ENCODE measurements around the gene CCDC54. TPM values are rescaled to one million over a fixed set of nuclear protein-coding genes. Genes with fewer than 3 reads are reported as not detected.
A peak's percentile ranks its signal among the peaks of the same experiment; 100 is the strongest.

Gene CCDC54
- total RNA-seq, 2 experiments from 2014 or later: not detected

DNA sequence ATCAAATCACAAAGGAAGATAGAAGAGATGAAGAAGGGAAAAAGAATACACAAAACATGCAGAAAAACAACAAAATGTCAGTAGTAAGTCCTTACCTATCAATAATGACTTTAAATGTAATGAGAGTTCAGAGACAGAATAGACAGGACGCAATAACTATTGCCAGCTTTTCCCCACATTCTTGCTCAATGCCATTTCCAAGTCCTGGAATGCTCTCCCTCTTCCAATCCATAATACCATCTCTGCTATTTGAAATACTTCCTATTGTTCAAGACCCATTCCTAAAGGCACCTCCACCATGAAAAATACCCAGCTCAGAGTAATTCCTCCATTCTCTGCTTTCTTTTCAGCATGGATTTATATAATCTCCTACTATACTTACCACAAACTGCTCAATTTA lies 33.4 kb downstream of the CCDC54 start:
- Mint-ChIP-seq H3K4me3 (no peak overlapping the region), H3K27ac (no peak overlapping the region), H3K4me1 (peaks cover 7% of the 10 kb centered on the region), H3K36me3 (peaks cover 3% of the 10 kb centered on the region), H3K9me3 (peaks cover 7% of the 10 kb centered on the region), H3K27me3 (no peaks in the 10 kb centered on the region)
- DNase-seq: no peak

DNA sequence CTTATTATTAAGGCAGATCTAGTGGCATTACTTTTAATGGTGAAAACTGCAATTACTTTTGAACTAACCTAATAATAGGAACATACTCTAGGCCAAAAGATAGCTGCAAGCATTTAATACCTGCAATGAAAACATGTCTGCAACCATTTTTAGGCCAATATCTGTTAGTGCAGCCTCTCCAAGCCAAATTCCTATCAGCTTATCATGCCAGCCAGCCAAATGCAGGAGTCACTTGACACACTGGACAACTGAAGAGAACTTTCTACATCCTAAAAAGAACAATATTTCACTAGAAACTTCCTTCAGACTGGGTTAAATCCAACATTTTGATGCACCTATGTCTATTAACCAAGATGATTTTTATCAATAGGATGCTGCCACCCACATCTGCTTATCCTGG lies 33.8 kb downstream of the CCDC54 start:
- peaks cover 3% of the 10 kb centered on the region for H3K36me3 Mint-ChIP-seq
- H3K9me3 Mint-ChIP-seq: peaks cover 7% of the 10 kb centered on the region

DNA sequence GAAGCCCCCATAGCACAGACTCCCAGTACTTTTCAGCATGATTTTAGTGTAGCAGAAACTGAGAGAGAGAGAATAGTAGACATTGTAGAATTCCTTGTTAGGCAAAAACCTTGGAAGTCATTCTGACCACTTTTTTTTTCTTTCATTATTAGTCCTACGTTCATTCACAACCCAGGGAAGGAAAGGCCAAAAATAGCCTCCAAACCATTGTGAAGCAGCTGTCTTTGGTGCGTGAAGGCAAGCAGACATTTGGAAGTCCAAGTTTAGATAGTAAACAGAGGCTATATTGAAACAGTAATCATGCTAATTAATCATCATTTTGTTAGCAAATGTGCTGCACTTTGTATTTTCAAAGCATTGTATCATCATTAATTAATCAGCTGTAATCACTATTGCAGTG lies 34.5 kb downstream of the CCDC54 start:
- H3K4me3 Mint-ChIP-seq: no peak overlapping the region
- H3K27ac Mint-ChIP-seq: no peak overlapping the region
- H3K4me1 Mint-ChIP-seq: peaks cover 7% of the 10 kb centered on the region

More for the DNA sequence above, 33.8 kb downstream of the CCDC54 start:
- Mint-ChIP-seq H3K27ac (no peak overlapping the region), H3K4me3 (no peak overlapping the region), H3K27me3 (no peaks in the 10 kb centered on the region), H3K4me1 (peaks cover 7% of the 10 kb centered on the region)
- no peak for DNase-seq

DNA sequence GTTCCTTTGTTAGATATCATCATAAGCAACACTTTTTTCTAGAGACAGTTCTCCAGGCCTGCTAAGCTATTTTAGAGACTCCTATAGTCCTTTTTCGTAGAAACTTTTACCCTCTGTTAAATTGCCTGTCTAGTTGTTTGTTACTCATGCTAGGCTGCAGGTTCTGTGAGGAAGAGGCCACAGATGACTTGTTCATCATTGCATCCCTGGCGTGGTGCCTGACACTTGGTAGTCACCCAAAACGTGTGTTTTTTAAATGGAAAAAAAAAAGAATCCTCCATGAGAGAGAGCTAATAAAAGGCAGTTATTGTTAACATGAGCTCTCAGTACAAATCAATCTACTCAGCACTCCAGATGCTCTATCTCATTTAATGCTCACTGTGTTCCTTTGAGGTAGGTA lies 35.1 kb downstream of the CCDC54 start:
- Mint-ChIP-seq H3K9me3 (peaks cover 7% of the 10 kb centered on the region), H3K36me3 (peaks cover 3% of the 10 kb centered on the region), H3K4me3 (no peak overlapping the region), H3K4me1 (peaks cover 7% of the 10 kb centered on the region), H3K27ac (no peak overlapping the region), H3K27me3 (peaks cover 4% of the 10 kb centered on the region)
- DNase-seq: no peak

More for the DNA sequence above, 34.5 kb downstream of the CCDC54 start:
- no peak for DNase-seq
- Mint-ChIP-seq H3K36me3 (peaks cover 3% of the 10 kb centered on the region), H3K27me3 (no peaks in the 10 kb centered on the region), H3K9me3 (peaks cover 7% of the 10 kb centered on the region)

DNA sequence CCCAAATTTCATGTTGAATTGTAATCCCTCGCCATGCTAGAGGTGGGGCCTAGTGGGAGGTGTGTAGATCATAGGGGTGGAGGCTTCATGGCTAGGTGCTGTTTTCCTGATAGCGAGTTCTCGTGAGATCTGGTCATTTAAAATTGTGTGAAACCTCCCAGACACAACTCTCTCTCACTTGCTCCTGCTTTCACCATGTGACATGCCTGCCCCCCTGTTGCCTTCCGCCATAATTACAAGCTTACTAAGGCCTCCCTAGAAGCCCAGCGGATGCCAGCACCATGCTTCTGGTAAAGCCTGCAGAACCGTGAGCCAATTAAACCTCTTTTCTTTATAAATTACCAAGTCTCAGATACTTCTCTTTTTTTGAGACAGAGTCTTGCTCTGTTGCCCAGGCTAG lies 36.0 kb downstream of the CCDC54 start:
- Mint-ChIP-seq H3K9me3 (peaks cover 7% of the 10 kb centered on the region), H3K4me1 (peaks cover 7% of the 10 kb centered on the region), H3K4me3 (no peak overlapping the region), H3K36me3 (peaks cover 3% of the 10 kb centered on the region), H3K27ac (no peak overlapping the region), H3K27me3 (peaks cover 5% of the 10 kb centered on the region)
- no peak for DNase-seq

DNA sequence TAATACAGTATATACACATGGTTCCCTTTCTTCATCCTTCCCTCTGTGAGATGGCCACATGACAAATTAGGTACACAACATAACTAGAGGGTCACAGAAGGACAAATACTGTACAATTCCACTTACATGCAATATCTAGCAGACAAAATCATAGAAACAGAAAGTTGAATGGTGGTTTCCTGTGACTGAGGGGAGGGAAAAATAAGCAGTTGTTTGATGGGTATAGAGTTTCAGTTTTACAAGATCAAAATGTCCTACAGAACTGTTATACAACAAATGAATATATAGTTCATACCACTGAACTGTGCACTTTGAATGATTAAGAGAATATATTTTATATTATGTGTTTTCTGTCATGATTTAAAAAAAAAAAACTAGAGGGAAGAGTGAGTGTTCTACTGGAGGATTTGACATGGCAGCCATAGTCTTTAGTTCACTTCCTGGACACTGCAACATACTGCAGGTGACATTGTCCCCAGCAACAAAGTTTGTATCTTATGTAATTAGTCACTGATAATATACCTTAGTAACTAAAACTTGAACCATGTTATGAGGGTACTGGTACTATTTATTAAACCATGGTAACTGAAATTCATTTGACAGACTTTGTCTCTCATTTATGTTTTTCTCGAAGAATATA lies 37.2 kb downstream of the CCDC54 start:
- Mint-ChIP-seq H3K4me1 (peaks cover 7% of the 10 kb centered on the region), H3K4me3 (no peak overlapping the region), H3K9me3 (peaks cover 2% of the 10 kb centered on the region), H3K27ac (peak overlapping the region; percentile 23), H3K27me3 (peaks cover 5% of the 10 kb centered on the region), H3K36me3 (peaks cover 2% of the 10 kb centered on the region)
- DNase-seq: no peak

DNA sequence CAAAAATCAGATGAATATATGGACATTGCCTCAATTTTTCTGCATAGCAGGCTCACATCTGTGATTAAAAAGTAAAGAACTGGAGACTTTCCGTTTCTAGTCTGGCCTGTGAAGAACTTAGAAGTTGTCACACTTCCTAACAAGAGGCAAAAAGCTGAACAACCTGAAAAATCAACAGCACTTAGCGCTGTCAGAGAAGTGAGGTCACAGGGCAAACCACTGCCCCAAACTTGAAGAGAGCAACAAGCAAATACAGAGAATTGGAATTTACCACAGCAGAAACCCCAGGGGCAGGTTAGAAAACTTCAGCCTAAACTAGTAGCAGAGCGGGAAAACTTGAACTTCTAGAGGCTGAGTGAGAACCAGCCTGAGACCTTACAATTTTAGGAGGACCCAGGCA lies 38.9 kb downstream of the CCDC54 start:
- no peaks in the 10 kb centered on the region for H3K9me3 Mint-ChIP-seq
- H3K27ac Mint-ChIP-seq: no peak overlapping the region
- no peaks in the 10 kb centered on the region for H3K36me3 Mint-ChIP-seq
- peaks cover 9% of the 10 kb centered on the region for H3K4me1 Mint-ChIP-seq
- H3K4me3 Mint-ChIP-seq: no peak overlapping the region
- no peak for DNase-seq
- H3K27me3 Mint-ChIP-seq: peaks cover 5% of the 10 kb centered on the region

DNA sequence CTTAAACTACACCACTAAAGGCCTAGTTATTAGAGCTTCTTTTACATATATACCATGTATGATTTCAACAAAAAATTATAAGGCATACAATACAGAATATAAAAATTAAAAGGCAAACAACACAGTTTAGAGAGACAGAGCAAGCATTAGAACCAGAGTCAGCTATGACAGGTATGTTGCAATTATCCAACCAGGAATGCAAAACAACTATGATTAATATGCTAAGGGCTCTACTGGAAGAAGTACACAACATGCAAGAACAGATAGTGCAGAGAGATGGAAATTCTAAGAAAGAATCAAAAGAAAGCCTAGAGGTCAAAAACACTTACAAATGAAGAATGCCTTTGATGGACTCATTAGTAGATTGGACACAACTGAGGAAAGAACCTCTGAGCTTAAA lies 39.6 kb downstream of the CCDC54 start:
- no peak overlapping the region for H3K4me3 Mint-ChIP-seq
- H3K27me3 Mint-ChIP-seq: peaks cover 7% of the 10 kb centered on the region
- H3K4me1 Mint-ChIP-seq: peaks cover 9% of the 10 kb centered on the region
- no peaks in the 10 kb centered on the region for H3K36me3 Mint-ChIP-seq
- no peaks in the 10 kb centered on the region for H3K9me3 Mint-ChIP-seq
- DNase-seq: no peak
- no peak overlapping the region for H3K27ac Mint-ChIP-seq

DNA sequence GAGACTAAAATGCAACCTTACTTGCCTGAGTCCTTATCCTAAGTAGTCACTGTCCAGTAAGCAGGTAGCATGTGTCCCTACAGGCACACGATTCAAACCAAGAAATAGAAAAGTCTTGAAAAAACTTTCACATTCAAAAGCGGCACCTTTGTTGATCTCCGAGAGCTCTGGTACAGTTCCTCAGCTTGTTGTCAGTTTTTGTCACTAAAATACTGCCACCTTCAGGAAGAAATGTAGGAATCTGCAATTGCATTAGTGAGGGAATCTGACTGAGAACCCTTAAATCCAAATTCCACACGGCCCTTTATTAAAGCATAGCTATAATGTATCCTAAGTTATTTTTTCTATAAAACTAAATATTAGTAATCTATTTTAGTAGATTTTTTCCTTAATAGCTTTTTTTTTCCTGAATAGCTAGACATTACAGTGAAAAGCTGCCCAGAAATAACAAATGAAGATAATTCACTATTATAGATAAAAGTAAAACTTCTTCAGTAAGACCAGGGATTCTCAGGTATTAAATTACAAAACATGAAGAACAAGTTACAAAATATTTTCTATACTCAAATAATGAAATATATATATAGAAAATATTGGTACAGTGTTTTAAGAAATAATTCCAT lies 44.0 kb downstream of the CCDC54 start:
- Mint-ChIP-seq H3K27me3 (peaks cover 15% of the 10 kb centered on the region), H3K36me3 (no peaks in the 10 kb centered on the region), H3K4me1 (peaks cover 2% of the 10 kb centered on the region), H3K9me3 (no peaks in the 10 kb centered on the region), H3K4me3 (peak overlapping the region; percentile 67), H3K27ac (no peak overlapping the region)
- DNase-seq: no peak

DNA sequence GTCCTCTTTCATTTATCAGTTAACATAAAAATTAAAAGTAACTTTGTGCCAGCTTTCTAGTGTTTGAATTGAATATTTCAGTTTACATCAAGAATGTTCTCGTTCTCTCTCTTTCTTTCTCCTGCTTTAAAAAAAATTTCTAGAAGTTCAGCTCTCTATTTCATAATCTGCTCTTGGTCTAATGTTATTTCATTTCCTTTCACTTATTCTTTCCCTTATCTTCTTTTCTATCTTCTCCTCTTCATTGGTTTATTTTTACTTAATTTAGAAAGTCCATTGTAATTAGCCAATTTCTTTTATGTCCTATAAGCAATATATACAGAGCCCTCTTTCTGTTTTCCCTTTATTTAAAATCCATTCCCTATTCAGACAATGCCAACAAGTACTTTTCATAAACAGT lies 44.6 kb downstream of the CCDC54 start:
- H3K27me3 Mint-ChIP-seq: peaks cover 15% of the 10 kb centered on the region
- no peaks in the 10 kb centered on the region for H3K9me3 Mint-ChIP-seq
- peaks cover 2% of the 10 kb centered on the region for H3K4me1 Mint-ChIP-seq
- no peaks in the 10 kb centered on the region for H3K36me3 Mint-ChIP-seq
- no peak for DNase-seq
- no peak overlapping the region for H3K4me3 Mint-ChIP-seq
- no peak overlapping the region for H3K27ac Mint-ChIP-seq

DNA sequence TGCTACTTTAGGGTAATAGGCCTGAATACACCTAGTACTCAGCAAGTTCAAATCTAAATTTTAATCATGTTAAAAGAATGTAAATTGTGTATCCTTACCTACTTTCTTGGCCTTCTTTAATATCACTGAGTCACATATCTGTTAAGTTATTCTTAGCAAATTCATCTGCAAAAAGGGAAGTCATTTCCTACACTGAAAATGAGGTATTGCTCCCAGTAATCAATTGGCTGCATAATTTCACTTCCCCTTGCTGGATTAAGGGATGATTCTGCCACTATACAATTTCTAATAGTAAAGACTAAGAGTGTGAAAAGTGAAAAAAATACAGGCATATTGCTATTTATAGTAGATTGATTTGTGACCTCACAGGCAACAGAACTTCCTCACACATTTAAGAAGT lies 47.8 kb downstream of the CCDC54 start:
- Mint-ChIP-seq H3K4me1 (peaks cover 9% of the 10 kb centered on the region), H3K27me3 (peaks cover 16% of the 10 kb centered on the region)

DNA sequence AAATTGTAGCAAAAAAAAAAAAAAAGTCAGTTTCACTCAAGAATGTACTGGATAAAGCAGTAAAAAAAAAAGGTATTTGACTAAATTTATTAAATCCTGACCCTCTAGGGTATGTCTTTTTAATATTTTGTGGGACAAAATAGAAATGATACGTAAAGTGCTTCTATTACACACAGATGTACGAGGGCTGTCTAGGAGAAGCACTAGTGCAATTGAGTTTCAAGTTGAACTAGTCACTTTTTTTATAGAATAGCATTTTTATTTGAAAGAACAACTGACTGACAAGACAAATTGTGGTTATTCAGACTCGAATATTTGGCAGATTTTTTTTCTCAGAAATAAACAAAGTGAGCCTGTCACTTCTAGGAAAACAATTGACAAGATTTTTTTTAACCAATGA lies 49.0 kb downstream of the CCDC54 start:
- Mint-ChIP-seq H3K4me1 (peaks cover 14% of the 10 kb centered on the region), H3K27ac (no peak overlapping the region), H3K4me3 (no peak overlapping the region), H3K9me3 (no peaks in the 10 kb centered on the region), H3K27me3 (peaks cover 16% of the 10 kb centered on the region), H3K36me3 (no peaks in the 10 kb centered on the region)
- DNase-seq: no peak

More for the DNA sequence above, 47.8 kb downstream of the CCDC54 start:
- Mint-ChIP-seq H3K4me3 (no peak overlapping the region), H3K27ac (no peak overlapping the region), H3K36me3 (no peaks in the 10 kb centered on the region), H3K9me3 (no peaks in the 10 kb centered on the region)
- DNase-seq: no peak

Other genes with a start within 250 kb of the CCDC54 start
- gene BBX, start 145.5 kb downstream of the CCDC54 start, total RNA-seq: 10 to 100 TPM; 41.8 to 42.4 TPM